Activated CD8-positive, alpha-beta T cell treated with anti-CD3 and anti-CD28 coated beads for 36 hours (primary cell): Measurements from ENCODE around the gene ARMC9. TPM values are rescaled to one million over a fixed set of nuclear protein-coding genes. Genes with fewer than 3 reads are reported as not detected.
"Not testable (repeated sequence)": the region's sequence is repeated elsewhere in the genome, so short reads cannot be mapped to it uniquely, and the experiment has no call there.

ENCODE experiments used
- ATAC-seq: fragments of 200-7000 bp; cut with Tn5 transposase; one replicate; pipeline ENCODE4 v1.10.0; 2021; ENCODE audit warnings: mild to moderate bottlenecking, moderate library complexity
- CTCF ChIA-PET: fragments of 350-600 bp; sonication (Branson Sonifier 250); formaldehyde crosslinking; loops from one replicate; lab custom pipeline; 2021; ENCODE audit warnings: antibody characterized with exemption; lab: Charles Lee
- POLR2A ChIA-PET: fragments of 350-600 bp; sonication (Branson Sonifier 250); formaldehyde crosslinking; loops from one replicate; lab custom pipeline; 2021; ENCODE audit warnings: antibody characterized with exemption; lab: Charles Lee
- DNase-seq: peaks from one replicate; pipeline ENCODE4 v3.0.0-alpha.2; 2020
- H3K27ac Mint-ChIP-seq: one replicate; pipeline ENCODE4 v1.8.0; 2021; ENCODE audit warnings: mild to moderate bottlenecking, mixed read lengths
- H3K27me3 Mint-ChIP-seq: one replicate; pipeline ENCODE4 v1.8.0; 2021; ENCODE audit warnings: mixed read lengths
- H3K36me3 Mint-ChIP-seq: one replicate; pipeline ENCODE4 v1.8.0; 2021; ENCODE audit warnings: low read depth, mixed read lengths
- H3K4me1 Mint-ChIP-seq: one replicate; pipeline ENCODE4 v1.8.0; 2021; ENCODE audit warnings: low read depth, mixed read lengths
- H3K4me3 Mint-ChIP-seq: one replicate; pipeline ENCODE4 v1.8.0; 2021; ENCODE audit warnings: mild to moderate bottlenecking, moderate library complexity, mixed read lengths
- H3K9me3 Mint-ChIP-seq: one replicate; pipeline ENCODE4 v1.8.0; 2021; ENCODE audit warnings: mixed read lengths
- CTCF ChIP-seq: fragments of 200-600 bp; IDR thresholded peaks from one replicate; pipeline ENCODE4 v1.8.0; 2022; ENCODE audit warnings: antibody characterized with exemption, mild to moderate bottlenecking
- intact Hi-C: fragments of 100-400 bp; cut with micrococcal nuclease; formaldehyde crosslinking; loops from one replicate; pipeline ENCODE4 v1.10.0; 2022
- total RNA-seq, 2 experiments: library from RNA; stranded (reverse); gene quantifications; one replicate each; pipeline ENCODE4 v1.2.3, GENCODE V29; 2021

Gene ARMC9
- total RNA-seq, 2 experiments from 2014 or later = 2.0 to 2.2 TPM

GRCh38 chr2:231347638-231348037, 149.2 kb downstream of the ARMC9 start:
- Mint-ChIP-seq H3K4me3 (no peak overlapping the region), H3K36me3 (no peaks in the 10 kb centered on the region), H3K4me1 (no peaks in the 10 kb centered on the region), H3K27ac (no peak overlapping the region), H3K27me3 (no peaks in the 10 kb centered on the region), H3K9me3 (no peaks in the 10 kb centered on the region)
- TF ChIP-seq CTCF = no peak
- intact Hi-C loops = no loop called here
- DNase-seq (no peak), ATAC-seq (no peak)
- CTCF ChIA-PET = interaction anchor here (0.8 kb wide), 1 partner anchor 14 kb away, joined by 3 read pairs; no protein-coding TSS in a partner anchor
- POLR2A ChIA-PET = no interaction called here

- DNase-seq = no peak
- ChIA-PET CTCF (no interaction called here), POLR2A (no interaction called here)
- no peak overlapping the region for H3K27ac Mint-ChIP-seq
- ATAC-seq = no peak
- H3K36me3 Mint-ChIP-seq = no peaks in the 10 kb centered on the region
- H3K4me1 Mint-ChIP-seq = no peaks in the 10 kb centered on the region
- no peak for TF ChIP-seq CTCF
- no peaks in the 10 kb centered on the region for H3K27me3 Mint-ChIP-seq
- H3K9me3 Mint-ChIP-seq = no peaks in the 10 kb centered on the region
- intact Hi-C loops = no loop called here
- H3K4me3 Mint-ChIP-seq = no peak overlapping the region
Observed at GRCh38 chr2:231348173-231348572, 149.7 kb downstream of the ARMC9 start.

GRCh38 chr2:231348704-231349373, 150.4 kb downstream of the ARMC9 start:
- Mint-ChIP-seq H3K4me3 (no peak overlapping the region), H3K4me1 (no peaks in the 10 kb centered on the region), H3K9me3 (no peaks in the 10 kb centered on the region), H3K36me3 (no peaks in the 10 kb centered on the region), H3K27ac (no peak overlapping the region), H3K27me3 (no peaks in the 10 kb centered on the region)
- CTCF ChIA-PET = no interaction called here
- intact Hi-C loops = no loop called here
- ATAC-seq (no peak), DNase-seq (no peak)
- POLR2A ChIA-PET = no interaction called here
- no peak for TF ChIP-seq CTCF

DNA sequence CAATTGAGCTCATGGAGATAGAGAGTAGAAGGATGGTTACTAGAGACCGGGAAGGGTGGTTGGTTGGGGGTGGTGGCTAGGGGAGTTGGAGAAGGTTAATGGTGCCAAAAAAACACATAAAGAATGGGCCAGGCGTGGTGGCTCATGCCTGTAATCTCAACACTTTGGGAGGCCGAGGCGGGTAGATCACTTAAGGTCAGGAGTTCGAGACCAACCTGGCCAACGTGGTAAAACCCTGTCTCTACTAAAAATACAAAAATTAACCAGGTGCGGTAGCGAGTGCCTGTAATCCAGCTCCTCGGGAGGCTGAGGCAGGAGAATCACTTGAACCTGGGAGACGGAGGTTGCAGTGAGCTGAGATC, 150.9 kb downstream of the ARMC9 start:
- CTCF ChIA-PET, H3K4me3 Mint-ChIP-seq, H3K4me1 Mint-ChIP-seq, POLR2A ChIA-PET, intact Hi-C loops, ATAC-seq, H3K27ac Mint-ChIP-seq, DNase-seq, H3K9me3 Mint-ChIP-seq, H3K36me3 Mint-ChIP-seq, H3K27me3 Mint-ChIP-seq: not testable (repeated sequence)

DNA sequence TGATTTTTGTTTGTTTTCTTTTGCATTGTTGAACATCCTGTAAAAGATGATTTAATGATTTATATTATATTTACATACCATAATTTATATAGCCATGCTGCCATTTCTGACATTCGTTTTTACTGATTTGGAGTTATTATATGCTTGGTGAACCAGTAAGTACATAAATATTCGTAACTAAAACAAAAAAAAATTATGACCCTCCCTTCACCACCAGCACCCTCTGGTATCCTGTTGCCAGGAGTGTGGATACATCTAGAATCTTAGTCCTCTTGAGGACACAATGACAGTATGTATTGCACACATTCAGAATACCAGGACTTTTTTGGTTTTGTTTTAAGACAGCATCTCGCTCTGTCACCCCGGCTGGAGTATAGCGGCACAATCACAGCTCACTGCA, 153.2 kb downstream of the ARMC9 start:
- DNase-seq (no peak), ATAC-seq (no peak)
- CTCF ChIA-PET = no interaction called here
- no peaks in the 10 kb centered on the region for H3K27me3 Mint-ChIP-seq
- no peaks in the 10 kb centered on the region for H3K9me3 Mint-ChIP-seq
- H3K36me3 Mint-ChIP-seq = no peaks in the 10 kb centered on the region
- POLR2A ChIA-PET = no interaction called here
- intact Hi-C loops = no loop called here
- no peak overlapping the region for H3K27ac Mint-ChIP-seq
- no peaks in the 10 kb centered on the region for H3K4me1 Mint-ChIP-seq
- no peak overlapping the region for H3K4me3 Mint-ChIP-seq
- no peak for TF ChIP-seq CTCF
